ENCODE results near the gene ADAMTS17.

ADAMTS17 gene

DNA sequence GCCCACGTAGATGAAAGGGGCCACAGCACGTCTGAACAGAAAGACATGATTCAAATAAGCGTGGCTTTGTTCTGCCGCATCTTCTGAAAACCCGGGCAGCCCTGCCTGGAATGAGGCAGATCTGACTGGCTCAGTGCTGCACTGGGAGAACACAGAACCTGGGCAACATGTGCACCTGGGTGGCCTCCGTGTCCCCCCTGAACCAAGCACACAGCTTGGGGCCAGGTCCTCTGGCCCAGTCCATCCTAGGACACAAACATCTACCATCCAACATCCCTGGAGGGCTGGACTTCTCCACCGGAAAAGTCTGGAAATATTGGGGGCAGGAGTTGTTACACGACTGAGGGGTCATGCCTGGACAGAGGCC lies 119.4 kb downstream of the ADAMTS17 start:
- DNase-seq (ENCODE audit: low read depth), result no peak

DNA sequence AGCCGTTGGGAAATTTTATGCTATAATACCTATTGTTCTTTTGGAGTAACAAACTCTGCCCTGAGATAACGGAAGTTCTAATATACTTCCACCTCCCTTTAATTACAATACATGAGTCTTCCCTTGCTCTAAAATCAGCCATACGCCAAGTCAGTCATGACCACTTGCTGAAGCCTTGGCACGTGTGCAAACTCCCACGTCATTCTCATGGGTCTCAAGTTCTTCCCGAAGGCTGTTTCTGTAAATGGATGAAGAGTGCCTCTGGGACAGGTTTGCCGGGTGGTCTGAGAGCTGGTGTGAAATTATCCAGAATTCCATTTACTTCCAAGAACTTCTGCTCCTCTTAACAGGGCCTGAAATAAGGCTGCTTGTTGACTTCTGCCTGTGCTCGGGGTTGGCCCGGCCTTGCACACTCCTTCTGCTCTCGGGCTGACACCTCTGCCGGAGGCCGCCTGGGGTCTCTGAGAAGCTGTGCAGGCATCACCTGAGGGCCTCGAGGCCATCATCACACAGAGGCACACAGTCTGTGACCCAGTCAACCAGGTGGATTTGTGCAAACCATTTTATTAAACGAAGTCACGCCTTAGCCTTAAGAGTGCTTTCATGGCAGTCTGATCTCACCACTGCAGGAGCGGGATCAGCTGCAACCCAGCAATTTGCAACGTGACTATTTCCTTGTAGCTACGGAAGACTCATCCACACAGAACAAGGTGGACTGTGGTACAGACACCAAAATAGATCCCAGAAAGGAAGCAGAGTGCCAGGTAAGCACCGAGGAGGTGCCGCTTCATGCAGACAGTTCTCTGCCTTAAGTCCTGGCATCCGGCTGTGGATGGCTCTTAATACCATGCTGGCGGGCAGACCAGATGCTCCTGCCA lies 120.1 kb downstream of the ADAMTS17 start:
- no peak for DNase-seq (ENCODE audit: low read depth)

- DNase-seq (ENCODE audit: low read depth), result no peak
Observed at GRCh38 chr15:100220058-100220768, 121.6 kb downstream of the ADAMTS17 start.

DNA sequence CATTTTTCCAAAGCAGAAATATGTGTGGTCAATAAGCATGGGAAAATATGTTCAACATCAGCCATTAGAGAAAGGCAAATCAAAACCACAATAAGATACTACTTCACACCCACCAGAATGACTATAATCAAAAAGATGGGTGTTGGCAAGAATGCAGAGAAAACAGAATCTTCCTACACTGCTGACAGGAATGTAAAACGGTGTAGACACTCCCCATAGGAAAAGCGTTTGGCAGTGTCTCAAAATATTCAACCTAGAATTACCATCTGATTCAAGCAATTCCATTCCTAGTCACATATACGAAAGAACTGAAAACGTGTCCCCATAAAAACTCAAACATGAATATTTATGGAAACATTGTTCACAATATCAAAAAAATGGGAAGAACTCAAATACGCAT lies 123.3 kb downstream of the ADAMTS17 start:
- DNase-seq (ENCODE audit: low read depth), result no peak

- no peak for DNase-seq (ENCODE audit: low read depth)
Observed at GRCh38 chr15:100216182-100216581, 125.6 kb downstream of the ADAMTS17 start.

GRCh38 chr15:100215843-100216169 lies 126.0 kb downstream of the ADAMTS17 start:
- DNase-seq (ENCODE audit: low read depth), result no peak

GRCh38 chr15:100215031-100215842 lies 126.5 kb downstream of the ADAMTS17 start:
- DNase-seq (ENCODE audit: low read depth), result no peak

- no peak for DNase-seq (ENCODE audit: low read depth)
Observed at GRCh38 chr15:100211855-100212850, 129.6 kb downstream of the ADAMTS17 start.

GRCh38 chr15:100210338-100210737 lies 131.4 kb downstream of the ADAMTS17 start:
- no peak for DNase-seq (ENCODE audit: low read depth)

DNA sequence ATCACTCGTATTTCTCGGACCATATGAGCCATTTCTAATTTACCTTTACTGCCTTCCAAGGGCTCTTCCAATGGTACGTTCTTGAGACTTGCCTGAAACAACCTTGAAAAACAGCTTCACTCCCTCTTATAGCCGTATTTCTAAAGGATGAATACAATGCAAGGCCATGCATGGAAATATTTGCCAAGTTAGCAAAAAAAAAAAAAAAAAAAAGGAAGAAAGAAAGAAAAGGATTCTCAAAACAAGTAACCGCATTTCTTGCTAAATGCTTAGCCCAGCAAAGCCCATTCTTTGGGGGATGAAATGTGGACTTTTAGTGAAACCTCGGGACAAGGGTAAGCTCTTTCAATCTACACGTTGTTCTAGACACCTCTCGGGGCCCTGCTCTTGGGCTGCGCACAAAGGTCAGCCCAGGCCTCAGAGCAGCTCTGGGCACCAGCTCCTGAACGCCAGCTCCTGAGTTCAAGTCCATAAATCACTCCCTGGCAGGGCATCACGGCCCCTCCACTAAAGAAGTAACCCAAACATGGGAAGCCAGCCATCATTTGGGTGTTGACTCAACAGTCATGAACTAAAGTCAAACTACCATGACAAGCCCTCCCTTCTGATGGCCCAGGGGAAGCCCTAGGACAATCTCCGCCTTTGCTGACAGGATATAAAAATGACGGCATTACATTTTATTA lies 132.7 kb downstream of the ADAMTS17 start:
- no peak for DNase-seq (ENCODE audit: low read depth)

GRCh38 chr15:100207053-100207452 lies 134.7 kb downstream of the ADAMTS17 start:
- DNase-seq (ENCODE audit: low read depth), result no peak

- no peak for DNase-seq (ENCODE audit: low read depth)
Observed at GRCh38 chr15:100206643-100207042, 135.1 kb downstream of the ADAMTS17 start.

DNA sequence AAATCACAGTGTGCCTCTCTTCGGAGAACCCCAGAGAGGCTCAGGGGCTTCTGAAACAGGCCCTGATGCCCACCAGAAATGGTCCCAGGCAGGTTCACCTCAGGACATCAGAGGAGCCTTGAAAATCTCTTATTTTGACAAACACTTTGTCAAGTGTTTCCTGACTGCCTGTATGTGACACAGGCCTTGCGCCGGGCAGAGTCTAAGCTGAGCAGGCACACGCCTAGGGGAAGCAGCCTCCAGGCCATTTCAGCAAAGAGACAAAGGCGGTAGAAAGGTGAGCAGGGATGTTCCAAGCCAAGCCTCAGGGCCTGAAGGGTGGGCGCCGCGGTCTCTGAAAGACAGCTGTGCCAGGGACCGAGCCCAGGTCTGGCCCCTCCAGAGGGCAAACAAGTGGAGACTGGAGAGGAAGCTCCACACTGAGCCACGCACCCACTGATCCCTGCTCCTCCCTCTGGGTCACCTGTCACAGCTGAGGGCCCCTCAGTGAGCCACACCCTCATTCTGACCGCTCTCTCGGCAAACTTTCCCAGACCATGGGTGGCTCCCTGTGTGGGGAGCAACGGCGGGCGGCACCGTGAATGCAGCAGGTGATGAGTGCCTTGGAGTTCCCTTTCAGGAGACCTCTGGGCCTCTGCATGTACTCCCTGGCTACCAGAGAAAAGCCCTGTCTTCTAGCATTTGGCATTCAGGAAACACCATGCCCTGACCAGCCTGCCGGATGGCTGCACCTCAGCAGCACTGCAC lies 136.1 kb downstream of the ADAMTS17 start:
- DNase-seq (ENCODE audit: low read depth), result no peak

GRCh38 chr15:100204771-100205170 lies 137.0 kb downstream of the ADAMTS17 start:
- no peak for DNase-seq (ENCODE audit: low read depth)

GRCh38 chr15:100204211-100204610 lies 137.6 kb downstream of the ADAMTS17 start:
- no peak for DNase-seq (ENCODE audit: low read depth)

DNA sequence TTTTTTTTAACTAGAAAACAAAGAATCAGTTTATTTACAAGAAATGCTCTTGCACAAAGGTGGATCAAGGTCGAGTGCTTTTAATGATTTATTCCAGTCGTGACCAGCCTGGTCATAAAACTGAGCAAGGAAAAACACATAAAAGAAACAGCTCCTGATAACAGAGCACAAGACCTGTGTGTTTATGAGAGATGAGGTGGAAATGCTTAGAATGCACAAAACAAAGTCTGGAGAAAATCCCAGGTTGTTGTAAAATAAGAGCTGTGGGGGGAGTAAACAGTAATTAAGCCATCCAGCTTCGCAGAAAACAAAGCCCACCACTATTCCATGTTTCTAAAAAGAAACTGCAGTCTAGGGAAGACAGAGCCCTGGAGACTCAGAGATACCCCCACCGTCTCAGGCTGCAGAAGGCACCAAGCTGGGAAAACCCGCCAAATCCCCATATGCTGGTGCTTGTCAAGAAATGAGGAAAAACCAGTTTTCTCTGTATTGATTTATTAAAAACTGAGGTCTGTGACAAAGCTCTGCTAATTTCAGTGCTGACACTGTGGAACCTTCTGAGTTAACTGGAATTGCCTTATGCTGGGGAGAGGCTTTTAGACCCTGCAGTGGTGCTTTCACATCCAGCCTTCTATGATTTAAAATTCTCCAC lies 139.3 kb downstream of the ADAMTS17 start:
- no peak for DNase-seq (ENCODE audit: low read depth)

- DNase-seq (ENCODE audit: low read depth), result no peak
Observed at GRCh38 chr15:100201376-100202280, 140.1 kb downstream of the ADAMTS17 start.

GRCh38 chr15:100200287-100200880 lies 141.4 kb downstream of the ADAMTS17 start:
- no peak for DNase-seq (ENCODE audit: low read depth)
